ENCODE measurements around the gene UAP1L1. TPM values are rescaled to one million over a fixed set of nuclear protein-coding genes. Genes with fewer than 3 reads are reported as not detected.

Gene UAP1L1
- total RNA-seq, 1 experiment from 2014 or later: 6.6 TPM

GRCh38 chr9:137051145-137051724, 26.1 kb upstream of the UAP1L1 start:
- H3K56ac ChIP-seq (ENCODE audit: insufficient read length, low read depth, low read length): no peak overlapping the region
- no peak overlapping the region for H3K4me2 ChIP-seq (ENCODE audit: insufficient read depth, insufficient read length, low read length)
- H3K9me3 ChIP-seq (ENCODE audit: control insufficient read depth, low read depth, low read length): no peaks in the 10 kb centered on the region
- H3K27ac Mint-ChIP-seq: no peak overlapping the region
- no peak overlapping the region for H3K9ac ChIP-seq (ENCODE audit: extremely low read depth, insufficient read length, low read length)
- no CpG with 5 or more reads among the region's 17 CpGs for WGBS (ENCODE audit: extremely low coverage, insufficient read length, low lambda C conversion rate)
- no peak overlapping the region for H2BK15ac ChIP-seq (ENCODE audit: low read depth, low read length)
- H2AFZ ChIP-seq (ENCODE audit: low read length): no peak overlapping the region
- H3K36me3 Mint-ChIP-seq (ENCODE audit: insufficient read depth in 1 of 3, low read depth in 3 of 3): no peaks in the 10 kb centered on the region
- no peak overlapping the region for H2BK12ac ChIP-seq (ENCODE audit: insufficient read length, low read depth, low read length)
- H4K20me1 ChIP-seq (ENCODE audit: control insufficient read depth, insufficient read depth, insufficient read length): no peaks in the 10 kb centered on the region
- H2BK120ac ChIP-seq (ENCODE audit: low read depth, low read length, poor library complexity, severe bottlenecking): no peak overlapping the region
- H3K4me3 Mint-ChIP-seq: no peak overlapping the region
- H3K18ac ChIP-seq (ENCODE audit: insufficient read length, low read depth, low read length): no peak overlapping the region
- H3K79me1 ChIP-seq (ENCODE audit: insufficient read depth, low read depth, low read length, poor library complexity, severe bottlenecking): no peaks in the 10 kb centered on the region
- no peaks in the 10 kb centered on the region for H3K4me1 ChIP-seq (ENCODE audit: insufficient read depth, low read length)
- H3K27me3 Mint-ChIP-seq (ENCODE audit: low read depth): peaks cover 74% of the 10 kb centered on the region
- H3K79me2 ChIP-seq (ENCODE audit: insufficient read depth, low read length): no peaks in the 10 kb centered on the region
- no peaks in the 10 kb centered on the region for H3K9me3 Mint-ChIP-seq
- peaks cover 2 to 11% of the 10 kb centered on the region in 2 experiments for H3K4me1 Mint-ChIP-seq
- no peak overlapping the region for H4K5ac ChIP-seq (ENCODE audit: insufficient read length, low read depth, low read length)
- H3K27ac ChIP-seq (ENCODE audit: insufficient read length, low read depth, low read length): no peak overlapping the region
- no peak overlapping the region for H3K4ac ChIP-seq (ENCODE audit: low read depth, low read length)
- peaks cover 8% of the 10 kb centered on the region for H3K23me2 ChIP-seq (ENCODE audit: insufficient read length, low read depth, low read length, poor library complexity, severe bottlenecking)
- H3K23ac ChIP-seq (ENCODE audit: insufficient read length, low read depth, low read length): no peak overlapping the region
- TF ChIP-seq CTCF (conservative IDR thresholded peaks at IDR 0.05): no peak
- peaks cover 7% of the 10 kb centered on the region; the same call in 1 of the 2 replicates for H3K27me3 ChIP-seq (ENCODE audit: insufficient read depth, low read length)
- H2BK5ac ChIP-seq (ENCODE audit: insufficient read length, low read length): no peak overlapping the region
- H3K14ac ChIP-seq (ENCODE audit: insufficient read depth, low read length): no peak overlapping the region
- H2BK20ac ChIP-seq (ENCODE audit: low read depth, low read length, poor library complexity, severe bottlenecking): no peak overlapping the region
- no peak overlapping the region for H4K91ac ChIP-seq (ENCODE audit: insufficient read length, low read depth, low read length)
- no peak for DNase-seq
- H2AK5ac ChIP-seq (ENCODE audit: insufficient read length, low read length): no peak overlapping the region
- no peak overlapping the region for H3T11ph ChIP-seq (ENCODE audit: low read length)
- H4K8ac ChIP-seq (replicated peaks; ENCODE audit: insufficient read length, low read depth, low read length): no peak overlapping the region

Measured in H9 (cell line).